HG03571 (cell line): ENCODE data around the gene EXTL2.
"Not testable (repeated sequence)": the region's sequence is repeated elsewhere in the genome, so short reads cannot be mapped to it uniquely, and the experiment has no call there.

Source experiments
- ATAC-seq: cut with Tn5 transposase; IDR thresholded peaks from one replicate; pipeline ENCODE4 v1.9.1; 2021; ENCODE audit not compliant: unreplicated experiment

Gene EXTL2

DNA sequence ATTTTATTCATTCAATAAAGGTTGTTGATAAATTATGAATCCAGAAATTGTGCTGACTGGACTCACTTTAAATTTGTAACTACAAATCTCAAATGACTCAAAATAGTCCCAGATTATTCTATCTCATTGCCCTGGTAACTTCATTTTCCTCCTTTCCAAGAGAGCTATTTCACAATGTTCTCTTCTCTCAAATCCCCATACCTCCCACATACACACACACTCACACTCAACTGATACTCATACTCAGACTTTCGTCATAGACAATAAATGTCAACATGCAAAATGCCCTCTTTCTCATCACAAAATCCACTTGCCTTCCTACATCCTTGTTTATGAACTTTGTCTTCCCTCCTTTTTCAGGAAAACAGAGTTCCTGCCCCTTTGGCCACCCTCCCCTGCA lies 33.3 kb downstream of the EXTL2 start:
- no peak for ATAC-seq

DNA sequence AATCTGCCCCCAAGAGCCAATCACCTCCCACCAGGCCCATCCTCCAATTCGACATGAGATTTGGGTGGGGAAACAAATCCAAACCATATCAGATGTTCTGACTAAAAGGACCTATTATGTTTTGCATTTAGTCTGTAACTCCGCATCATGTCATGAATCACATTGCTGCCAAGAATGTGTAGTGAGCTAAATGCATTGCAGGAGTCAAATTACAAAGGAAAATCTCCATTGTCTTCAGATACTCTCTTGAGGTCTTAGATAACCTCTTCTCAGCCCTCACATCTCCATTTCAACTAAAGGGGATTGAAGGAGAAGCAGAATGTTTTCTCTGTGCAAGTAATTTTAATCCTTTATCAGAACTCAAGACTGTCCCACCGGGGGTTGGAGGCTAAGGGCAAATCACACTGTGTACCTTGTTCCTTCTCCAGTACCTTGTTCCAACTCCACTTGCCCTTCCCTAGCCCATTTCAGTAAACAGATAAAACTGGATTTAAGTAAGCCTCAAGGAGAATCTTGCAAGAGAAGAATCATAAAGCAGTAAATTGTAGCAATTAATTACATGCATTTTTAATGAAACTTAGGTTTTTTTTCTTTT lies 34.1 kb downstream of the EXTL2 start:
- ATAC-seq: no peak

DNA sequence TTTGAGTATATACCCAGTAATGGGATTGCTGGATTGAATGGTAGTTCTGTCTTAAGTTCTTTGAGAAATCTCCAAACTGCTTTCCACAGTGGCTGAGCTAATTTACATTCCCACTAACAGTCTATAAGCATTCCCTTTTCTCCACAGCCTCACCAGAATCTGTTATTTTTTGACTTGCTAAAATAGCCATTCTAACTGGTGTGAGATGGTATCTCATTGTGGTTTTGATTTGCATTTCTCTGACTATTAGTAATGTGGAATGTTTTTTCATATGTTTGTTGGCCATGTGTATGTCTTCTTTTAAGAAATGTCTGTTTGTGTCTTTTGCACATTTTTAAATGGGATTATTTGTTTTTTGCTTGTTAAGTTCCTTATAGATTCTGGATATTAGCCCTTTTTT lies 39.5 kb downstream of the EXTL2 start:
- ATAC-seq: not testable (repeated sequence)

DNA sequence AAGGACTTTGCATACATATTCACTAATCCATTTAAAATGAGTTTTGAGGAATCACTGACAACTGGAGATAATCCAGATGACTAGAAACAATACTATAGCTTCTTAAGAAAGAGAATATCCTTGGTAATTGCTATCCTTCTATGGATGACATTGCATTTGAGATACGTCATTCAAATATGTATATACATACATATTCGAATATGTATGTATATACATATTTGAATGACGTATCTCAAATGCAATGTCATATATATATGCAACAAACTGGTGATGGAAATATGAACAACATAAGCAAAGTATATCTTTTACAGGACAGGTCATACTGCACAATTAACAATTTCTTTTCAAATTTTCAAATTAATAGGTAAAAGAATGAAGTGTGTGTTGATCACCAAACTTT lies 41.7 kb downstream of the EXTL2 start:
- no peak for ATAC-seq

DNA sequence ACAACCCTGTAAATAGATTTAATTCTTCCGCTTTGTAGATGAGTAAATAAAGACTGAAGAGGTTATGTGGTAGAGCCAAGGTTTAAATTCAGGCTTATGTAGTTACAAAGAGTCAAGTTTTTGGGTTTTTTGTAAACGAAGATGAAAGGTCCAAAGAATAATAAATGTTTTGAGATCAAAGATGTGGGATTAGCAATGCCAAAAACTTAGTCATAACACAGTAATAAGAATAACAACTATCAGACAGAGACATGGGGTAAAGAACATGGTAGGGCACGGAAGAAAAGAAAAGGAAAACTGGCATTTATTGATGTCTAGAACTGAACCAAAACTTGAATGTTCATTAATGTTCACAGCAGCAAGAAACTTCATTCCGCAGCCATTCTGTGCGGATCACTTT lies 42.9 kb downstream of the EXTL2 start:
- no peak for ATAC-seq

DNA sequence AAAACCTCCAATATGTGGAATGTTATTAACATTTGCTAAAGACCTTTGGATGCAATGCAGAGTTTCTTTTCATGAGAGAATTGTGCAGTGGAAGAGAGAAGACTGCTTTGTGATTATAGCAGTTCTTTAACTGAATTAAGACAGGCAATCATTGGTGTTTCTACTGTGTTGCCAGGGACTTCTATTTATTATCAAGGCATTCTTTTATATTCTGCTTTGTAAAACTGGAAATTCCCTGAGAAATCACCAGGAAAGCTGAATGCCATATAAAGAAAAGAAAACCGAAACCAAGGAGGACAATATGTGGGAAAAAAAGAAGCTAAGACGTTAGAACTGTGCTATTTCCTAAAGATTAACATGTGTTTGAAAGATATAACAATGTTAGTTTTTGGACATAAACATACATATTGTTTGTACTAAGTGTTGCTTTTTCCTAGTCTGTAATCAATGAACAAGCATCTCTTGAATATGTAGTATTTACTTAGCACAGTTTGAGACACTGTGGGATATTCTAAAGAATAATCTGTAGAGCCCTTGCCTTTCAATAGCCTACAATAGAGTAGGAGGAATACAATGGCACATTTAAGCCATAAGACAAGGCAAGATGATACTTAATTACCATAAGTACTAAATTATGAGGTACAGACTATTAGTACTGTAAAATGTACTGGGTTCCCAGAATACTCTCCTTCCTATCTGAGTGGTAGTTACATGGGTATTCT lies 47.1 kb downstream of the EXTL2 start:
- ATAC-seq: no peak

DNA sequence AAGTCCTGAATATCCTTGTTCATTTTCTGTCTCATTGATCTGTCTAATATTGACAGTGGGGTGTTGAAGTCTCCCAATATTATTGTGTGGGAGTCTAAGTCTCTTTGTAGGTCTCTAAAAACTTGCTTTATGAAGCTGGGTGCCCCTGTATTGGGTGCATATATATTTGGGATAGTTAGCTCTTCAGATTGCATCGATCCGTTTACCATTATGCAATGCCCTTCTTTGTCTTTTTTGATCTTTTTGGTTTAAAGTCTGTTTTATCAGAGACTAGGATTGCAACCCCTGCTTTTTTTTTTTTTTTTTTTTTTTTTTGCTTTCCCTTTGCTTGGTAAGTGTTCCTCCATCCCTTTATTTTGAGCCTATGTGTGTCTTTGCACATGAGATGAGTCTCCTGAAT lies 51.5 kb downstream of the EXTL2 start:
- ATAC-seq: not testable (repeated sequence)

DNA sequence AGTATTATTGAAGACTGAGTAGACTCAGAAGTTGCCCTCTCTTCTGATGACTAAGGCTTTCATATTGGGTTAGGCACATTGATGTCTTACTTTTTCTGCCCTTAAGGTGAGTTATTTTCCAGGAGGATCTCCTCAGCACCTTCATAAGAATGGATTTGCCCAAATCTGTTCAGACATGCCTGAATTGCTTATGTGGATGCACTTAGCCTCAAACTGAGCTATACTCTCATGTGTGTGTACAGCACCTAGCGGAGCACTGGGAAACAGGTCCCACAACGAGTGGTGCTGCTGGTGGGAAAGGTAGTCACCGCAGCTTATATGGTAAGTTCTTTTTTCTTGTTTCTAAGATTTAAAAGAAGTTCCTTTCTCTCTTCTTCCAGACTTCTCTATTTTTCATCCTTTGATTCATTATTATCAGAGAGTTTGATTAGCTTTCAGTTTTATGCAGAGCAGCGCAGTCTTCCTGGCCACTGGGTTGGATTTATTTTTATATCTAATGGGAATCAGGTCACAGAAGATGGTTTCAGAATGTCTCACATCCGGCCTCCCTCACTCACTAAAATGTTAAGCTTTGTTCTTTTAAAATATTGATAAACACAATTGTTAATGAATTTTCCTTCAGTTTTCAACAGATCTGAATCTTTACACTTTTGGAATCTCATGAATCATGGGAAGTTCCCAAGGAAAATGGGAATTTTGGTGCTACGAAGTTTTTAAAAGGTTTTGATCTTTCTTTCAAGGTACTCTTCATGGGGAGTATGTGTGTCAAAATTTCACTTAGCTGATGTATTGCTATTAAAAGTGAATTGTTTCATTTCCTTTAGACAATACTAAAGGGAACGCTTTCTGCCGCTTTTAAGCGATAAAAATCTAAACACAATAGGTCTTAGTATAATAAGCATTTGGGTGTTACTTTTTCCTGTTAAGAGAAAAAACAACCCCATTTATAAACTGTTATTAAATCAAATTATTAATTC lies 58.5 kb downstream of the EXTL2 start:
- no peak for ATAC-seq

DNA sequence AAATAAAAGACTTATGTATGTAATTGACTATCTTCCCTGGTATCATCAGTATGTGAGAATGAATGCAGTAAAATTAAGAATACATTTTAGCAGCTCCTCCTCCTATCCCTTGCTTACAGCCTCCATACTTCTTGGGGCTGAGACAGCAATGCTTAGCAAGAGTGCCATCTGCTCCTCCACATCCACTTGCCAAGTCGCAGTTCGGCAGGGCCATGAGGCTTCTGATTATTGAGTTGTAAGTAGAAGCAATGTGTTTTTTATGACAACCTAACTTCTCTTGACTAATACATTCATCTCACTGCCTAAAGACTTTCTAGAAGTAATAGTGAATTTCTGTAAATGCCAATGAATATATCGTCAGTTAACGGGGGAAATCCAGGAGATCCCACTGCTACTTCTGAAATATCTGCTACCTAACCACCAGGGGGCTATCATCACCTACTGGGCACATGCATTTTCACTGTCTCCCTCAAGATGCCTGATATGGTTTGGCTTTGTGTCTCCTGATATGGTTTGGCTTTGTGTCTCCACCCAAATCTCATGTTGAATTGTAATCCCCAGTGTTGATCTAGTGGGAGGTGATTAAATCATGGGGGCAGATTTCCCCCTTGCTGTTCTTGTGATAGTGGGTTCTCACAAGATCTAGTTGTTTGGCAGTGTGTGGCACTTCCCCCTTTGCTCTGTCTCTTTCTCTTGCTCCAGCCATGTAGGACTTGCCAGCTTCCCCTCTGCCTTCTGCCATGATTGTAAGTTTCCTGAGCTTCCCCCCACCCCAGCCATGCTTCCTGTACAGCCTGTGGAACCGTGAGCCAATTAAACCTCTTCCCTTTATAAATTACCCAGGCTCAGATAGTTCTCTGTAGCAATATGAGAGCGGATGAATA lies 59.6 kb downstream of the EXTL2 start:
- no peak for ATAC-seq

DNA sequence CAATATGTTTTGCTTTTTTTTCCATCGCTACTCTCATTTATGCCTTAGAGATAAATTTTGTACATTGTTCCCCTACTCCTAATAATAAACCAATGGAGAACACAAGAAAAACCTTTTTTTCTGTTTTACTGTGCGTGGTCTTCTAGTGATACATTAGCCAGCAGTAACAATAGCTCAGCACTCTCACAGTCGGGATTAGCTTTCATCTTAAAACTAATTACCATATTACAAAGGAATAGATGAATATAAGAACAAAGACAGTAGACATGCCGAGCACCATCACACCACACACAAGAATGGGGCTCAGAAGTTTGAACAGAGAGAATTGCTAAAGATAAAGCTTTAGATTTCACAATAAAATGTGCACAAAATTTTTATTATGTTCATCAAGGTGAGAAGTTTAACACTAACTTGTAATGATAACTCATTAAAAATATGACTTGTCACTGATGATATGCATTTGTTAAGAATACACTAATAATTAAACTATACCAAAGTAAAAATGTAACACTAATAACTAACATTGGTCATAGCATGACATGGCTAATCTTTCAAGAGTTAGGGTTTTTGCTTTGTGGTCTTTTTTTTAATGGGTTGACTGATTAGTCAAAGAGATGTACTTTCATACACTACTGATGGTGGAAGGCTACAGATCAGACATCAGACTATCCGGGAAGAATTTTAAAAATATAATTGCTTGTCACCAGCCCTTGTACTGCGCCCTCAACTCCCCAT lies 61.8 kb downstream of the EXTL2 start:
- no peak for ATAC-seq

DNA sequence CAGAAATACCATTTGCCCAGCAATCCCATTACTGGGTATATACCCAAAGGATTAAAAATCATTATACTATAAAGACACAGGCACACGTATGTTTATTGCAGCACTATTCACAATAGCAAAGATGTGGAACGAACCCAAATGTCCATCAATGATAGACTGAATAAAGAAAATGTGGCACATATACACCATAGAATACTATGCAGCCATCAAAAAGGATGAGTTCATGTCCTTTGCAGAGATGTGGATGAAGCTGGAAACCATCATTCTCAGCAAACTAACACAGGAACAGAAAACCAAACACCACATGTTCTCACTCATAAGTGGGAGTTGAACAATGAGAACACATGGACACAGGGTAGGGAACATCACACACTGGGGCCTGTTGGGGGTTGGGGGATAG lies 69.0 kb downstream of the EXTL2 start:
- not testable (repeated sequence) for ATAC-seq
